HepG2 (cell line): ENCODE data around the gene SAMD4B. TPM values are rescaled to one million over a fixed set of nuclear protein-coding genes. Genes with fewer than 3 reads are reported as not detected.

Source experiments
- ATAC-seq: fragments of 200-7000 bp; cut with Tn5 transposase; 3 replicates; pipeline ENCODE4 v1.9.1; 2020; ENCODE audit warnings: mild to moderate bottlenecking, moderate library complexity
- BruUV-seq: library from RNA; stranded (reverse); fragments of 400-500 nt; replicated peaks from 2 replicates; lab custom pipeline; 2021; lab: Mats Ljungman, UMichigan
- CTCF ChIA-PET: fragments of 300-600 bp; formaldehyde crosslinking; extraction: SDS; loops from one replicate; lab custom pipeline; 2021; ENCODE audit warnings: low total read pairs, inconsistent platforms, low intra/inter-chr PET ratio; lab: Yijun Ruan, JAX
- POLR2A ChIA-PET: fragments of 350-600 bp; sonication (Branson Sonifier 250); formaldehyde crosslinking; loops from one replicate; lab custom pipeline; 2020; ENCODE audit warnings: antibody characterized with exemption, inconsistent platforms; lab: Yijun Ruan, JAX
- DNase-seq: peaks from one replicate; pipeline ENCODE4 v3.0.0-alpha.2; 2015; ENCODE audit warnings: low spot score
- FAIRE-seq: peaks from 3 replicates; lab custom pipeline; 2011; peaks lifted over from hg19 to GRCh38; lab: Jason Lieb, UNC
- H2AFZ ChIP-seq: one replicate; pipeline ENCODE4 v1.6.1; 2011; ENCODE audit warnings: low read length, inconsistent platforms
- H3K27ac ChIP-seq: fragments of 300-600 bp; 3 replicates; pipeline ENCODE4 v1.8.0; 2011; ENCODE audit warnings: mixed run types, mild to moderate bottlenecking, mixed read lengths, low read length, inconsistent platforms; ENCODE audit not compliant: insufficient read depth; ENCODE audit errors: extremely low read length
- H3K27me3 ChIP-seq, 2 experiments: fragments of 200-600 bp in 1 of 2; 2 replicates in 1 of 2; 3 replicates in 1 of 2; pipeline versions ENCODE4 v1.6.0 to v1.8.0; 2011; ENCODE audit warnings: low read length in 2 of 2, mild to moderate bottlenecking in 2 of 2, moderate library complexity in 2 of 2, inconsistent platforms in 1 of 2; ENCODE audit not compliant: insufficient read depth in 2 of 2, control insufficient read depth in 1 of 2
- H3K36me3 ChIP-seq, 2 experiments: fragments of 200-600 bp in 1 of 2; replicated peaks in 1 of 2; 2 replicates in 1 of 2; 3 replicates in 1 of 2; pipeline versions ENCODE4 v1.5.1 to v1.8.0; 2011; ENCODE audit warnings: low read length in 2 of 2, inconsistent platforms in 1 of 2; ENCODE audit not compliant: insufficient read depth in 2 of 2, control insufficient read depth in 1 of 2
- H3K4me1 ChIP-seq: 2 replicates; pipeline ENCODE4 v1.5.1; 2012; ENCODE audit warnings: low read length, inconsistent platforms; ENCODE audit not compliant: insufficient read depth
- H3K4me2 ChIP-seq: 2 replicates; pipeline ENCODE4 v1.6.0; 2011; ENCODE audit warnings: low read depth, low read length, inconsistent platforms
- H3K4me3 ChIP-seq, 3 experiments: fragments of 200-600 bp in 1 of 3; sonication (generic), shearing (Covaris generic) in 1 of 3; replicated peaks in 1 of 3; 2 replicates each; pipeline ENCODE4 v1.5.1; 2011 to 2016; ENCODE audit warnings: low read length in 3 of 3, inconsistent platforms in 2 of 3, low read depth in 2 of 3, mild to moderate bottlenecking in 2 of 3, control low read depth in 1 of 3, mixed read lengths in 1 of 3; ENCODE audit not compliant: insufficient read depth in 1 of 3
- H3K79me2 ChIP-seq: one replicate; pipeline ENCODE4 v1.6.1; 2011; ENCODE audit warnings: low read length, inconsistent platforms; ENCODE audit not compliant: insufficient read depth
- H3K9ac ChIP-seq: 2 replicates; pipeline ENCODE4 v1.6.0; 2011; ENCODE audit warnings: mild to moderate bottlenecking, low read depth, low read length, inconsistent platforms; ENCODE audit not compliant: insufficient read depth
- H3K9me3 ChIP-seq: 2 replicates; pipeline ENCODE4 v1.5.1; 2012; ENCODE audit warnings: mild to moderate bottlenecking, low read length
- H4K20me1 ChIP-seq: 2 replicates; pipeline ENCODE4 v1.6.0; 2011; ENCODE audit warnings: inconsistent platforms, mild to moderate bottlenecking, low read length, moderate library complexity; ENCODE audit not compliant: insufficient read depth
- CREB1 ChIP-seq, 2 experiments: fragments of 450-650 bp in 1 of 2; IDR thresholded peaks; 2 replicates each; pipeline ENCODE4 v1.6.1; 2016 to 2017; ENCODE audit warnings: control low read depth in 1 of 2, mild to moderate bottlenecking in 1 of 2, missing compliant biosample characterization in 1 of 2, missing genetic modification characterization in 1 of 2
- E2F1 ChIP-seq: sonication (generic); formaldehyde crosslinking; IDR thresholded peaks from 2 replicates; pipeline ENCODE4 v1.5.0; 2020; ENCODE audit warnings: missing genetic modification reagents
- ELF1 ChIP-seq: sonication (generic); formaldehyde crosslinking; IDR thresholded peaks from 2 replicates; pipeline ENCODE4 v1.4.0; 2020; ENCODE audit warnings: missing genetic modification reagents
- FOXP4 ChIP-seq: sonication (generic); formaldehyde crosslinking; IDR thresholded peaks from 2 replicates; pipeline ENCODE4 v1.4.0; 2020; ENCODE audit warnings: missing genetic modification reagents
- LRRFIP1 ChIP-seq: sonication (generic); formaldehyde crosslinking; conservative IDR thresholded peaks from 2 replicates; pipeline ENCODE4 v1.4.0; 2020; ENCODE audit warnings: missing genetic modification reagents
- NAIF1 ChIP-seq: sonication (generic); formaldehyde crosslinking; IDR thresholded peaks from 2 replicates; pipeline ENCODE4 v1.5.0; 2020; ENCODE audit warnings: mild to moderate bottlenecking, missing genetic modification reagents, borderline replicate concordance
- NR1H2 ChIP-seq: sonication (generic); formaldehyde crosslinking; IDR thresholded peaks from 2 replicates; pipeline ENCODE4 v1.8.1; 2022; ENCODE audit warnings: low read depth, missing genetic modification reagents, borderline replicate concordance
- PCBP2 ChIP-seq: fragments of 200-400 bp; formaldehyde crosslinking; optimal IDR thresholded peaks from 2 replicates; pipeline ENCODE3; 2018; ENCODE audit warnings: low read length, low read depth; ENCODE audit not compliant: poor library complexity, severe bottlenecking
- RAD51 ChIP-seq: fragments of 450-650 bp; IDR thresholded peaks from 2 replicates; pipeline ENCODE4 v1.6.1; 2016; ENCODE audit warnings: borderline replicate concordance
- TAF15 ChIP-seq: fragments of 200-400 bp; formaldehyde crosslinking; IDR thresholded peaks from one replicate; pipeline ENCODE4 v1.6.1; 2018; ENCODE audit warnings: mild to moderate bottlenecking, low read depth, low read length; ENCODE audit not compliant: poor library complexity, severe bottlenecking
- ZKSCAN1 ChIP-seq: fragments of 150-350 bp; IDR thresholded peaks from 2 replicates; pipeline ENCODE4 v1.6.1; 2014; ENCODE audit warnings: low read length
- ZMYM2 ChIP-seq: sonication (generic); formaldehyde crosslinking; IDR thresholded peaks from 2 replicates; pipeline ENCODE4 v1.8.0; 2022; ENCODE audit warnings: mild to moderate bottlenecking, missing genetic modification reagents
- ZNF280D ChIP-seq: sonication (generic); formaldehyde crosslinking; IDR thresholded peaks from 2 replicates; pipeline ENCODE4 v1.5.1; 2020; ENCODE audit warnings: mild to moderate bottlenecking, missing genetic modification reagents
- ZNF333 ChIP-seq: sonication (generic); formaldehyde crosslinking; IDR thresholded peaks from 2 replicates; pipeline ENCODE4 v1.4.0; 2020; ENCODE audit warnings: mild to moderate bottlenecking, missing genetic modification reagents, borderline replicate concordance
- ZNF616 ChIP-seq: sonication (generic); formaldehyde crosslinking; IDR thresholded peaks from 2 replicates; pipeline ENCODE4 v1.5.0; 2020; ENCODE audit warnings: low read depth, mild to moderate bottlenecking, missing genetic modification reagents
- ZNF891 ChIP-seq: sonication (generic); formaldehyde crosslinking; IDR thresholded peaks from 2 replicates; pipeline ENCODE4 v1.5.0; 2020; ENCODE audit warnings: mild to moderate bottlenecking, missing genetic modification reagents
- WGBS: methylation state at CpG from one replicate; pipeline ENCODE4 v1.1.6; 2017; ENCODE audit warnings: low lambda C conversion rate; 5-methylcytosine and 5-hydroxymethylcytosine counted together
- in situ Hi-C: cut with HindIII; loops from 2 replicates; pipeline ENCODE4 v1.10.0; 2017; ENCODE audit warnings: low pct_unique_long_range_greater_than_20kb; ENCODE audit not compliant: extremely low pct_ligation_motif_present
- intact Hi-C: fragments of 100-400 bp; cut with micrococcal nuclease; formaldehyde crosslinking; loops from one replicate; pipeline ENCODE4 v1.10.0; 2022; ENCODE audit not compliant: unreplicated experiment
- polyA plus RNA-seq, 8 experiments: library from polyadenylated mRNA; depleted of rRNA in 3 of 8; stranded (reverse) in 7 of 8; unstranded in 1 of 8; fragments of >200 nt; fragmentation: Illumina TruSeq in 4 of 8; extraction: Trizol in 4 of 8; gene quantifications; 2 replicates each; pipeline versions ENCODE4 v1.2.1 to v1.2.3, GENCODE V29; 2011 to 2016; ENCODE audit warnings: low read depth in 4 of 8, missing spikeins in 1 of 8, mixed read lengths in 1 of 8; ENCODE audit not compliant: insufficient read depth in 1 of 8
- total RNA-seq, 5 experiments: library from RNA; depleted of rRNA; stranded (reverse); fragments of >200 nt; fragmentation: Illumina TruSeq; extraction: Trizol; gene quantifications; 2 replicates each; pipeline ENCODE4 v1.2.3, GENCODE V29; 2016; ENCODE audit warnings: low read depth in 1 of 5

Gene SAMD4B
- total and polyA plus RNA-seq, 2 of the 13 experiments (the other 11 are each of a cell fraction or from before 2014, with no cell fraction given), result 26.0 to 31.8 TPM

- no peak for FAIRE-seq
- DNase-seq, result no peak
- no peak overlapping the region for H2AFZ ChIP-seq
- TF ChIP-seq ZNF333 (CRISPR knock-in tag) (no peak), ZNF891 (CRISPR knock-in tag) (no peak; the same call in 1 of the 2 replicates), RAD51 (no peak), LRRFIP1 (no peak), PCBP2 (no peak), CREB1 (IDR thresholded peaks at IDR 0.05) (peak; percentile 99), CREB1 (CRISPR knock-in tag; IDR thresholded peaks at IDR 0.05) (no peak), E2F1 (CRISPR knock-in tag) (no peak), ZKSCAN1 (no peak), FOXP4 (CRISPR knock-in tag) (no peak), NAIF1 (CRISPR knock-in tag) (no peak), ZNF616 (CRISPR knock-in tag) (no peak), ZNF280D (CRISPR knock-in tag) (no peak), TAF15 (no peak), ZMYM2 (CRISPR knock-in tag) (no peak), ELF1 (no peak), NR1H2 (CRISPR knock-in tag) (no peak)
Observed at GRCh38 chr19:39390451-39390750, 48.2 kb downstream of the SAMD4B start.

More at GRCh38 chr19:39390451-39390750, 48.2 kb downstream of the SAMD4B start:
- H3K9me3 ChIP-seq, result no peaks in the 10 kb centered on the region
- BruUV-seq, result TSS peak; percentile 59
- peaks cover 22% of the 10 kb centered on the region for H3K4me1 ChIP-seq
- H3K27me3 ChIP-seq, result no peaks in the 10 kb centered on the region
- H3K4me2 ChIP-seq, result peak overlapping the region; percentile 75
- ChIA-PET POLR2A (interaction anchor here (0.7 to 3.2 kb wide), 18 partner anchors 8 to 772 kb away, joined by 3 to 49 read pairs (median 8); partner anchors contain the start of genes EIF3K, PAK4, PLEKHG2 and RPS16), CTCF (interaction anchor here (1.3 kb wide), 1 partner anchor 22 kb away, joined by 3 read pairs; the partner anchor contains the start of gene PLEKHG2)
- ATAC-seq, result no peak
- no peaks in the 10 kb centered on the region for H4K20me1 ChIP-seq
- peak overlapping the region; percentile 71 to 95 (median 85) for H3K4me3 ChIP-seq
- H3K79me2 ChIP-seq, result peaks cover 17% of the 10 kb centered on the region
- peak overlapping the region; percentile 86 for H3K27ac ChIP-seq
- in situ Hi-C loops, result no loop called here
- intact Hi-C loops, result loop anchor here (1.0 kb wide), 1 partner anchor 8 kb away; no protein-coding TSS in a partner anchor
- peaks cover 9 to 50% of the 10 kb centered on the region in 2 experiments for H3K36me3 ChIP-seq
- 14% methylated on average over 2 of the region's 10 CpGs for WGBS
- peak overlapping the region; percentile 95 for H3K9ac ChIP-seq
